Upper lobe of left lung (tissue), 6 donors: Measurements from ENCODE around the gene GTF2IRD1. TPM values are rescaled to one million over a fixed set of nuclear protein-coding genes. Genes with fewer than 3 reads are reported as not detected.

Experiments used
- ATAC-seq, 2 donors: fragments of 200-7000 bp; cut with Tn5 transposase; one replicate each; pipeline ENCODE4 v1.9.1; 2022; ENCODE audit warnings: mild to moderate bottlenecking in 2 of 2, moderate library complexity in 2 of 2; ENCODE audit not compliant: low FRiP score in 2 of 2
- DNase-seq, 2 donors: peaks; one replicate each; pipeline ENCODE4 v3.0.0-alpha.2; 2019 to 2020
- H3K27ac ChIP-seq, 4 donors: fragments of 200-600 bp; sonication (generic); one replicate each; pipeline ENCODE4 v1.5.1; 2016 to 2019
- H3K27me3 ChIP-seq, 4 donors: fragments of 200-600 bp; sonication (generic); one replicate each; pipeline ENCODE4 v1.5.1; 2017 to 2019
- H3K36me3 ChIP-seq, 4 donors: fragments of 200-600 bp; sonication (generic); one replicate each; pipeline ENCODE4 v1.5.1; 2016 to 2019
- H3K4me1 ChIP-seq, 4 donors: fragments of 200-600 bp; sonication (generic); one replicate each; pipeline ENCODE4 v1.5.1; 2018 to 2019
- H3K4me3 ChIP-seq, 4 donors: fragments of 200-600 bp; sonication (generic); one replicate each; pipeline ENCODE4 v1.5.1; 2017 to 2019; ENCODE audit warnings: mild to moderate bottlenecking in 2 of 4, moderate library complexity in 1 of 4
- H3K9me3 ChIP-seq, 4 donors: fragments of 200-600 bp; sonication (generic); one replicate each; pipeline ENCODE4 v1.5.1; 2018 to 2019
- EP300 ChIP-seq, 4 donors: sonication (generic); formaldehyde crosslinking; IDR thresholded peaks; one replicate each; pipeline ENCODE4 v1.5.1; 2017; ENCODE audit warnings: antibody characterized with exemption in 4 of 4, control low read depth in 2 of 4
- POLR2A ChIP-seq, 4 donors: fragments of 450-650 bp; IDR thresholded peaks; one replicate each; pipeline ENCODE4 v1.5.1; 2016 to 2017; ENCODE audit warnings: antibody characterized with exemption in 4 of 4, mild to moderate bottlenecking in 2 of 4
- POLR2AphosphoS5 ChIP-seq, 2 donors: sonication (generic); formaldehyde crosslinking; IDR thresholded peaks; one replicate each; pipeline ENCODE4 v1.5.1; 2017; ENCODE audit warnings: antibody characterized with exemption in 2 of 2
- WGBS, 2 donors: methylation state at CpG; one replicate each; pipeline ENCODE4 v1.1.5; 2017 to 2018; 5-methylcytosine and 5-hydroxymethylcytosine counted together
- total RNA-seq, 6 donors: library from RNA; depleted of rRNA in 4 of 6; stranded (reverse); fragments of >200 nt in 4 of 6; gene quantifications; one replicate each; pipeline versions ENCODE4 v1.1.0 to v1.2.1, GENCODE V29; 2016 to 2021
- TF ChIP-seq, protein P1 (sequence below), 6 experiments: fragments of 450-650 bp in 4 of 6; fragments of 200-600 bp in 2 of 6; sonication (generic) in 2 of 6; IDR thresholded peaks; one replicate each; pipeline ENCODE4 v1.5.1; 2016 to 2019; ENCODE audit warnings: antibody characterized with exemption in 6 of 6
- donor health status: DM: no; HTN: no; CAD: no; lungs with moderate emphysema.
- donor health status: DM: no; HTN: yes; CAD: no; lungs with severe emphysema.

The GTF2IRD1 gene
- total RNA-seq = 10 to 100 TPM; 16.4 to 41.9 (median 28.1) TPM

- DNase-seq (peak; percentile 75 to 91), ATAC-seq (peak; percentile 32 to 80)
- Histone ChIP-seq H3K4me1 (peaks cover 17 to 28% (median 20%) of the 10 kb centered on the region in 4 donors), H3K4me3 (peak within 1 kb of the TSS; percentile 57 to 73 (median 68)), H3K27me3 (no peaks in the 10 kb centered on the region), H3K36me3 (no peaks in the 10 kb centered on the region), H3K9me3 (no peaks in the 10 kb centered on the region), H3K27ac (peak within 1 kb of the TSS; percentile 80 to 91 (median 86))
- TF ChIP-seq EP300 (IDR thresholded peaks at IDR 0.05) (no peak), POLR2A (IDR thresholded peaks at IDR 0.05) (peak in 1 of 4 donors; percentile 27)
- WGBS, 2 donors = 0 to 1% methylated on average over 1 to 46 of the region's 62 CpGs
Measured at GRCh38 chr7:74453322-74454011, at the start of gene GTF2IRD1. GTF2IRD1 (plus strand) TSS chr7:74453906; CDS start chr7:74508081, 54,175 bp downstream.

- Histone ChIP-seq H3K27ac (no peak overlapping the region), H3K36me3 (peaks cover 0 to 38% (median 20%) of the 10 kb centered on the region in 4 donors), H3K4me3 (no peak overlapping the region), H3K4me1 (no peaks in the 10 kb centered on the region), H3K9me3 (no peaks in the 10 kb centered on the region), H3K27me3 (no peaks in the 10 kb centered on the region)
- ATAC-seq (no peak), DNase-seq (no peak)
- no peak for TF ChIP-seq EP300 (IDR thresholded peaks at IDR 0.05)
- TF ChIP-seq, protein P1, sequence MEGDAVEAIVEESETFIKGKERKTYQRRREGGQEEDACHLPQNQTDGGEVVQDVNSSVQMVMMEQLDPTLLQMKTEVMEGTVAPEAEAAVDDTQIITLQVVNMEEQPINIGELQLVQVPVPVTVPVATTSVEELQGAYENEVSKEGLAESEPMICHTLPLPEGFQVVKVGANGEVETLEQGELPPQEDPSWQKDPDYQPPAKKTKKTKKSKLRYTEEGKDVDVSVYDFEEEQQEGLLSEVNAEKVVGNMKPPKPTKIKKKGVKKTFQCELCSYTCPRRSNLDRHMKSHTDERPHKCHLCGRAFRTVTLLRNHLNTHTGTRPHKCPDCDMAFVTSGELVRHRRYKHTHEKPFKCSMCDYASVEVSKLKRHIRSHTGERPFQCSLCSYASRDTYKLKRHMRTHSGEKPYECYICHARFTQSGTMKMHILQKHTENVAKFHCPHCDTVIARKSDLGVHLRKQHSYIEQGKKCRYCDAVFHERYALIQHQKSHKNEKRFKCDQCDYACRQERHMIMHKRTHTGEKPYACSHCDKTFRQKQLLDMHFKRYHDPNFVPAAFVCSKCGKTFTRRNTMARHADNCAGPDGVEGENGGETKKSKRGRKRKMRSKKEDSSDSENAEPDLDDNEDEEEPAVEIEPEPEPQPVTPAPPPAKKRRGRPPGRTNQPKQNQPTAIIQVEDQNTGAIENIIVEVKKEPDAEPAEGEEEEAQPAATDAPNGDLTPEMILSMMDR (IDR thresholded peaks at IDR 0.05) = no peak
- TF ChIP-seq POLR2AphosphoS5 (IDR thresholded peaks at IDR 0.05) = no peak
- WGBS, 2 donors = 88 to 94% methylated on average over 7 to 8 of the region's 8 CpGs
Measured at GRCh38 chr7:74404388-74404700, 49.4 kb upstream of the GTF2IRD1 start.

GRCh38 chr7:74404741-74405140, 49.0 kb upstream of the GTF2IRD1 start:
- ATAC-seq = no peak
- TF ChIP-seq POLR2AphosphoS5 (IDR thresholded peaks at IDR 0.05) (no peak), EP300 (IDR thresholded peaks at IDR 0.05) (no peak), POLR2A (IDR thresholded peaks at IDR 0.05) (no peak)
- TF ChIP-seq, protein P1 (IDR thresholded peaks at IDR 0.05) = no peak
- Histone ChIP-seq H3K36me3 (peaks cover 0 to 38% (median 20%) of the 10 kb centered on the region in 4 donors), H3K27me3 (no peaks in the 10 kb centered on the region), H3K4me3 (no peak overlapping the region), H3K27ac (no peak overlapping the region), H3K4me1 (no peaks in the 10 kb centered on the region), H3K9me3 (no peaks in the 10 kb centered on the region)
- 90 to 94% methylated on average over 9 to 15 of the region's 15 CpGs for WGBS, 2 donors
- DNase-seq = no peak

DNA sequence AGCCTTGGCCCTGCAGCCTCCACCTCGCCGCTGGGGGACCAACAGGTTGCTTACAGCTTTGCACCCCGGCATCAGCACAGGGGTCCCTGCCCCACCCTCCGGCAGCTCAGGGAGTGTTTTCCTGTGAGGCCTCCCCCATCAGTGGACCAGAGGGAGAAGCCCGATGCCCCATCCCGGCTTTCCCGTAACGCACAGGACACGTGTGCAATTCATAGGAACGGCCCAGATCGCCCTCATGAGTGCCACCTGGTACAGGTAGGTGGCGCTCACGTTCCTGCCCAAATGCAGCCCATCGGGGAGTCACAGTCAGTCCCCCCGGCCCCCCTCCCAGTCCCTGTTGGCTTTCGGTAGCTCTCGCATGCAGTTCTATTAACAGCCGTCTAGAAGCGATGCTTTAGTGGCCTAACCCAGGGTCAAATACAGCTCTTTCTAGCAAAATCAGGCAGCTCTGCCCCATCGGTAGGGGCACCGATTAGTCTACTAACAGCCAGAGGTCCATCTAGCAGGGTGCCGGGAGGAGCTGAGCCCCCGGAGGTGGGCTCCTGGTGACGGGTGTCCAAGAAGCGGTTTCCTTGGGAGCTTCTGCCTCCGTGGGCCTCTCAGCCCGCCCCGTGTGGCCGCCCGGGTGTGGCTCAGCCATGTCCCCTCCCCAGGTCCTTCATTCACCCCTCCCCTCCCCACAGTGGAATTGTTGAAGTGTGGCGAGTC, 48.4 kb upstream of the GTF2IRD1 start:
- no peak for ATAC-seq
- Histone ChIP-seq H3K27ac (no peak overlapping the region), H3K36me3 (peaks cover 0 to 37% (median 18%) of the 10 kb centered on the region in 4 donors), H3K9me3 (no peaks in the 10 kb centered on the region), H3K4me3 (no peak overlapping the region), H3K27me3 (no peaks in the 10 kb centered on the region), H3K4me1 (no peaks in the 10 kb centered on the region)
- peak in 1 of 2 donors; percentile 63 for DNase-seq
- 83 to 85% methylated on average over 5 to 26 of the region's 31 CpGs for WGBS, 2 donors
- TF ChIP-seq, protein P1 (IDR thresholded peaks at IDR 0.05) = peak in 2 of 6 experiments; percentile 27 to 31
- no peak for TF ChIP-seq POLR2A (IDR thresholded peaks at IDR 0.05)

DNA sequence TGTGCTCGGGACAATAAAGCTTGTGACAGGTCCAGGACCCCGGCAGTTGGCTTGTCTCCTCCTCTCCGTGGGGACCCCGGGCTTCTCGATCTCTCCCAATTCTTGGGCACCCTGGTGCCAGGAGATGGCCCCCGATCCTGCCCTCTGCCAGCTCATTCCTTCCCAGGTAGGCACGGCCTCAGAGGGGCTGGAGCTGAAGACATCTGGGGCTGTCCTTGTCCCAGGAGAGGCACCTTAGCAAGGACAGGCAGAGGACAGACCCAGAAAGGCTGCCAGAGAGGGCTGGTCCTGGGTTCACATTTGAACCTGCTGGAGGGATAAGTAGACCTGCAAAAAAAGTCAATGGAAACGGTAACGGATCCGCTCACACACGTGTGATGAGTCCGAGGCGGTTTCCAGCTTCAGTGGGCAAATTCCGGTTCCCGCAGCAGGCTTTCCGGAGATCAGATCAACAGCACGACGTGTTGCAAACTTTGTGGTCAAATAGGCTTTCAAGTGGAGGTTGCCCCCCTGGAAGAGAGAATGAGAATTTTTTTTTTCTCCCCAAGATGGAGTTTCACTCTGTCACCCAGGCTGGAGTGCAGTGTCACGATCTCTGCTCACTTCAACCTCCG, 47.7 kb upstream of the GTF2IRD1 start:
- Histone ChIP-seq H3K36me3 (peaks cover 0 to 31% (median 15%) of the 10 kb centered on the region in 4 donors), H3K4me1 (no peaks in the 10 kb centered on the region), H3K27me3 (no peaks in the 10 kb centered on the region), H3K27ac (no peak overlapping the region), H3K4me3 (no peak overlapping the region), H3K9me3 (no peaks in the 10 kb centered on the region)
- DNase-seq (no peak), ATAC-seq (no peak)
- TF ChIP-seq POLR2AphosphoS5 (IDR thresholded peaks at IDR 0.05) (no peak), EP300 (IDR thresholded peaks at IDR 0.05) (no peak), POLR2A (IDR thresholded peaks at IDR 0.05) (no peak)
- TF ChIP-seq, protein P1 (IDR thresholded peaks at IDR 0.05) = no peak
- 82 to 86% methylated on average over 20 of the region's 20 CpGs for WGBS, 2 donors
